ENCODE data around the gene CCDC188. TPM values are rescaled to one million over a fixed set of nuclear protein-coding genes. Genes with fewer than 3 reads are reported as not detected.

CCDC188 gene
- total and polyA plus RNA-seq, 2 of the 4 experiments (the other 2 are of a cell fraction): 0.10 TPM; not detected in 1

GRCh38 chr22:20155330-20156041 lies 4.6 kb upstream of the CCDC188 start:
- no peak overlapping the region for H2AK5ac ChIP-seq (ENCODE audit: low read depth, low read length)
- H2AK9ac ChIP-seq (replicated peaks; ENCODE audit: low read depth, low read length, poor library complexity): no peak overlapping the region
- in situ Hi-C loops (cut with MboI; ENCODE audit: low sequenced_read_pairs): loop anchor here (5.0 to 10.0 kb wide), 2 partner anchors 137 to 299 kb away; no protein-coding TSS in a partner anchor
- dilution Hi-C loops (cut with HindIII; ENCODE audit: low sequenced_read_pairs, unreplicated experiment): no loop called here
- H3K9me1 ChIP-seq (ENCODE audit: insufficient read depth, low read length): no peaks in the 10 kb centered on the region
- intact Hi-C loops (cut with micrococcal nuclease): loop anchor here (2.0 to 5.0 kb wide), 2 partner anchors 113 to 302 kb away; partner anchors contain the start of gene RTN4R
- 64% methylated on average over 15 of the region's 30 CpGs; no CpG with 5 or more reads in 1 of the 2 experiments for whole genome bisulfite sequencing, 2 experiments (ENCODE audit: extremely low coverage in 2 of 2, insufficient read length in 1 of 2)
- BruUV-seq (replicated peaks): no TSS peak
- H3K9me3 ChIP-seq (ENCODE audit: control insufficient read depth, insufficient read depth, low read length): no peaks in the 10 kb centered on the region
- H3K27ac ChIP-seq (ENCODE audit: insufficient read depth, low read length): no peak overlapping the region
- POLR2A ChIA-PET (ENCODE audit: unreplicated experiment): no interaction called here
- peaks cover 8% of the 10 kb centered on the region; the same call in 1 of the 2 replicates for H3K27me3 ChIP-seq (ENCODE audit: control insufficient read depth, insufficient read depth, low read length)
- H4K20me1 ChIP-seq (ENCODE audit: insufficient read depth, low read length): peaks cover 11% of the 10 kb centered on the region; the same call in 1 of the 2 replicates
- H3K4ac ChIP-seq (ENCODE audit: low read depth, low read length): no peak overlapping the region
- H2AFZ ChIP-seq (replicated peaks; ENCODE audit: low read length, poor library complexity): no peak overlapping the region
- H3K14ac ChIP-seq (replicated peaks; ENCODE audit: low read depth, low read length): no peak overlapping the region
- no peak for DNase-seq
- no peak overlapping the region for H2BK120ac ChIP-seq (ENCODE audit: low read depth, low read length)
- H4K91ac ChIP-seq (ENCODE audit: insufficient read depth, low read depth, low read length): no peak overlapping the region
- no peak overlapping the region for H3K4me2 ChIP-seq (ENCODE audit: low read depth, low read length)
- no peak overlapping the region for H2BK15ac ChIP-seq (ENCODE audit: low read depth, low read length)
- H3K4me1 ChIP-seq (ENCODE audit: control insufficient read depth, insufficient read depth, low read length): peaks cover 8% of the 10 kb centered on the region
- H3K56ac ChIP-seq (ENCODE audit: extremely low read depth, insufficient read depth, low read length): no peak overlapping the region
- CTCF ChIA-PET: no interaction called here
- no peak overlapping the region for H2BK5ac ChIP-seq (ENCODE audit: low read depth, low read length, poor library complexity, severe bottlenecking)
- no peak overlapping the region for H4K5ac ChIP-seq (ENCODE audit: low read depth, low read length)
- H3K9ac ChIP-seq (ENCODE audit: low read depth, low read length): no peak overlapping the region
- no peak overlapping the region for H3K23ac ChIP-seq (ENCODE audit: low read depth, low read length)
- no peak overlapping the region for H3K4me3 ChIP-seq (ENCODE audit: insufficient read depth, low read depth, low read length)
- no peak overlapping the region for H2BK20ac ChIP-seq (ENCODE audit: low read depth, low read length)
- no peak overlapping the region for H4K8ac ChIP-seq (ENCODE audit: low read depth in 2 of 2, low read length in 2 of 2)
- ATAC-seq (ENCODE audit: low read depth): no peak
- no peaks in the 10 kb centered on the region for H3K79me1 ChIP-seq (ENCODE audit: low read depth in 1 of 2, low read length in 2 of 2)
- no peaks in the 10 kb centered on the region for H3K36me3 ChIP-seq (ENCODE audit: control insufficient read depth, insufficient read depth, low read length)
- no peak overlapping the region for H3K18ac ChIP-seq (ENCODE audit: low read depth, low read length)
- TF ChIP-seq ELK1 (IDR thresholded peaks at IDR 0.05; ENCODE audit: borderline replicate concordance, low read depth, low read length) (no peak), MAZ (IDR thresholded peaks at IDR 0.05; ENCODE audit: borderline replicate concordance, low read depth, low read length) (no peak), RFX5 (IDR thresholded peaks at IDR 0.05; ENCODE audit: low read depth, low read length) (no peak), POLR2A (IDR thresholded peaks at IDR 0.05; ENCODE audit: low read depth, low read length) (no peak), BHLHE40 (IDR thresholded peaks at IDR 0.05; ENCODE audit: low read depth, low read length) (no peak), MAFK (IDR thresholded peaks at IDR 0.05; ENCODE audit: low read depth, low read length) (no peak), CHD1 (IDR thresholded peaks at IDR 0.05; ENCODE audit: low read depth, low read length) (no peak), SMC3 (IDR thresholded peaks at IDR 0.05; ENCODE audit: low read depth, low read length) (no peak), NFE2L2 (IDR thresholded peaks at IDR 0.05; ENCODE audit: low read depth, low read length) (no peak), RCOR1 (IDR thresholded peaks at IDR 0.05; ENCODE audit: insufficient replicate concordance, low read length) (no peak), FOS (IDR thresholded peaks at IDR 0.05; ENCODE audit: low read depth, low read length) (no peak), CTCF (conservative IDR thresholded peaks at IDR 0.05; ENCODE audit: low read depth, low read length) (no peak), USF2 (IDR thresholded peaks at IDR 0.05; ENCODE audit: low read depth, low read length) (no peak), MXI1 (IDR thresholded peaks at IDR 0.05; ENCODE audit: borderline replicate concordance, low read depth, low read length) (no peak), CEBPB (IDR thresholded peaks at IDR 0.05; ENCODE audit: low read depth, low read length) (no peak)
